ENCODE data around the gene MRPS35.

DNA sequence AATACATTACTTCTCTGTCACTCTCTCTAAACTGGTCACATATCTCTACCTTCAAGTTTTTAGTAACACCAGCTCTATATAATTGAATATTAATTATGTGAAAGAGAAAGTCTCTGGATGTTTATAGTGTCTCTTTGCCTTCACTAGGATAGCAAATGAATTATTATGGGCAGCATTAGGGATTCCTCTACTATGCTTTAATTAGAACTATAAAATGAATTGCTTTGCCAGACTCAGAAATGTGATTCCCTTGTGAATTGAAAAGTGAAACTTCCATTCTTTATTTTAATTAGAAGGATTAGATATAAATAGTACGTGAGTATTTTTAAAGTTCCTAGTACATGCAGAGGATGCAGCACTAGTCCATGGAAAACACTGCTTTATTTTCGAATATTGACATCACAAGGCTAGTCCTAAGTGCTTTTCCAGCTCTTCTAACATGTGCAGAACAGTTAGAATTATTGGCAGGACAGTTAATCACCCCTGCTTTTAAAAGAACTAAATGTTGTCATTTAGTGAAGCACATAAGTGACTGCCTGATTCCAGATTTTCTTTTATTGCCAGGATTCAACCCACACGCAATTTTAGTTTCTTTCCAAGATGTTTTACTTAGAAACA is 37.4 kb upstream of the MRPS35 start:
- TF ChIP-seq, protein P1, sequence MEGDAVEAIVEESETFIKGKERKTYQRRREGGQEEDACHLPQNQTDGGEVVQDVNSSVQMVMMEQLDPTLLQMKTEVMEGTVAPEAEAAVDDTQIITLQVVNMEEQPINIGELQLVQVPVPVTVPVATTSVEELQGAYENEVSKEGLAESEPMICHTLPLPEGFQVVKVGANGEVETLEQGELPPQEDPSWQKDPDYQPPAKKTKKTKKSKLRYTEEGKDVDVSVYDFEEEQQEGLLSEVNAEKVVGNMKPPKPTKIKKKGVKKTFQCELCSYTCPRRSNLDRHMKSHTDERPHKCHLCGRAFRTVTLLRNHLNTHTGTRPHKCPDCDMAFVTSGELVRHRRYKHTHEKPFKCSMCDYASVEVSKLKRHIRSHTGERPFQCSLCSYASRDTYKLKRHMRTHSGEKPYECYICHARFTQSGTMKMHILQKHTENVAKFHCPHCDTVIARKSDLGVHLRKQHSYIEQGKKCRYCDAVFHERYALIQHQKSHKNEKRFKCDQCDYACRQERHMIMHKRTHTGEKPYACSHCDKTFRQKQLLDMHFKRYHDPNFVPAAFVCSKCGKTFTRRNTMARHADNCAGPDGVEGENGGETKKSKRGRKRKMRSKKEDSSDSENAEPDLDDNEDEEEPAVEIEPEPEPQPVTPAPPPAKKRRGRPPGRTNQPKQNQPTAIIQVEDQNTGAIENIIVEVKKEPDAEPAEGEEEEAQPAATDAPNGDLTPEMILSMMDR (IDR thresholded peaks at IDR 0.05; ENCODE audit: low read length) = no peak
- no peak for TF ChIP-seq EZH2 (IDR thresholded peaks at IDR 0.05; ENCODE audit: borderline replicate concordance, low read length)
